ENCODE results near the gene CENPO. TPM values are rescaled to one million over a fixed set of nuclear protein-coding genes. Genes with fewer than 3 reads are reported as not detected.

Gene CENPO
- total RNA-seq, 6 experiments from 2014 or later: 1.6 to 6.0 (median 3.1) TPM

DNA sequence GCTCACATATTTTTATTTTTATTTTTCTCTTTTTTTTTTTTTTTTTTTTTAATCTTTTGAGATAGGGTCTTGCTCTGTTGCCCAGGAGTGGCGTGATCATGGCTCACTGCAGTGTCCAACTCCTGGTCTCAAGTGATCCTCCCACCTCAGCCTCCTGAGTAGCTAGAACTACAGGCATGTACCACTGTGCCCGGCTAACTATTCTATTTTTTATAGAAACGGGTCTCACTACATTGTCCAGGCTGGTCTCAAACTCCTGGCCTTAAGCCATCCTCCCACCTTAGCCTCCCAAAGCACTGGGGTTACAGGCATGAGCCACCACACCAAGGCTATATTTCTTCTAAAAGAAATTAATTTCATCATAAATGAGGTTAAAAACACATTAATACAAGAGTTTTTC lies 45.9 kb upstream of the CENPO start:
- WGBS (ENCODE audit: insufficient coverage, low coverage, low lambda C conversion rate, missing lambda C conversion rate): 100% methylated on average over 2 of the region's 3 CpGs

GRCh38 chr2:24749069-24749691 lies 44.0 kb upstream of the CENPO start:
- DNase-seq (no peak), ATAC-seq (no peak)
- WGBS (ENCODE audit: insufficient coverage, low coverage, low lambda C conversion rate, missing lambda C conversion rate): 100% methylated on average over 7 of the region's 7 CpGs
- TF ChIP-seq CTCF (IDR thresholded peaks at IDR 0.05) (no peak), POLR2A (IDR thresholded peaks at IDR 0.05) (no peak)
- H3K9me3 ChIP-seq: no peaks in the 10 kb centered on the region
- no peak overlapping the region for H3K27ac ChIP-seq
- intact Hi-C loops (cut with DNase I): no loop called here
- no peak overlapping the region for H3K4me3 ChIP-seq
- H3K36me3 ChIP-seq: peaks cover 0 to 13% (median 2%) of the 10 kb centered on the region in 4 donors
- H3K4me1 ChIP-seq: no peaks in the 10 kb centered on the region
- no peaks in the 10 kb centered on the region for H3K27me3 ChIP-seq

More for the DNA sequence above, 45.9 kb upstream of the CENPO start:
- ATAC-seq (no peak), DNase-seq (no peak)
- Histone ChIP-seq H3K9me3 (no peaks in the 10 kb centered on the region), H3K27ac (no peak overlapping the region), H3K4me1 (no peaks in the 10 kb centered on the region), H3K4me3 (no peak overlapping the region), H3K36me3 (peaks cover 0 to 5% (median under 1%) of the 10 kb centered on the region in 4 donors), H3K27me3 (no peaks in the 10 kb centered on the region)
- intact Hi-C loops (cut with DNase I): no loop called here
- TF ChIP-seq POLR2A (IDR thresholded peaks at IDR 0.05) (no peak), CTCF (IDR thresholded peaks at IDR 0.05) (no peak)

- Histone ChIP-seq H3K27ac (no peak overlapping the region), H3K9me3 (no peaks in the 10 kb centered on the region), H3K4me3 (no peak overlapping the region), H3K4me1 (no peaks in the 10 kb centered on the region), H3K27me3 (no peaks in the 10 kb centered on the region), H3K36me3 (peaks cover 0 to 35% (median 12%) of the 10 kb centered on the region in 4 donors)
- TF ChIP-seq POLR2A (IDR thresholded peaks at IDR 0.05) (no peak), CTCF (IDR thresholded peaks at IDR 0.05) (no peak)
- WGBS (ENCODE audit: insufficient coverage, low coverage, low lambda C conversion rate, missing lambda C conversion rate): 77% methylated on average over 3 of the region's 3 CpGs
- intact Hi-C loops (cut with DNase I): no loop called here
- DNase-seq: no peak
- no peak for ATAC-seq
Measured at GRCh38 chr2:24754985-24755705, 38.1 kb upstream of the CENPO start.

- no peaks in the 10 kb centered on the region for H3K27me3 ChIP-seq
- peaks cover 0 to 35% (median 12%) of the 10 kb centered on the region in 4 donors for H3K36me3 ChIP-seq
- ATAC-seq (no peak), DNase-seq (no peak)
- H3K9me3 ChIP-seq: no peaks in the 10 kb centered on the region
- no peak overlapping the region for H3K4me3 ChIP-seq
- H3K27ac ChIP-seq: no peak overlapping the region
- TF ChIP-seq POLR2A (IDR thresholded peaks at IDR 0.05): no peak
- no peak for TF ChIP-seq CTCF (IDR thresholded peaks at IDR 0.05)
- intact Hi-C loops (cut with DNase I): no loop called here
- WGBS (ENCODE audit: insufficient coverage, low coverage, low lambda C conversion rate, missing lambda C conversion rate): 100% methylated on average over 1 of the region's 1 CpG
- H3K4me1 ChIP-seq: no peaks in the 10 kb centered on the region
Measured at GRCh38 chr2:24756789-24757188, 36.4 kb upstream of the CENPO start.
